H1 (cell line): ENCODE results near the gene PLPP7.

Experiments used
- POLR2A ChIP-seq, 2 experiments: IDR thresholded peaks; 1 replicate in 1 of 2; 2 replicates in 1 of 2; pipeline ENCODE4 v1.6.1; 2011; ENCODE audit warnings: low read depth in 2 of 2, low read length in 2 of 2, mild to moderate bottlenecking in 2 of 2; ENCODE audit errors: control extremely low read depth in 1 of 2
- TF ChIP-seq, protein P1 (sequence below), 3 experiments: IDR thresholded peaks; 1 replicate in 2 of 3; 2 replicates in 1 of 3; pipeline versions ENCODE4 v1.5.1 to v1.6.1; 2011; ENCODE audit warnings: low read length in 3 of 3, mild to moderate bottlenecking in 3 of 3, inconsistent platforms in 2 of 3, low read depth in 1 of 3, moderate library complexity in 1 of 3; ENCODE audit not compliant: insufficient read depth in 1 of 3; ENCODE audit errors: control extremely low read depth in 1 of 3
- TF ChIP-seq, protein P2 (sequence below): IDR thresholded peaks from 2 replicates; pipeline ENCODE4 v1.6.1; 2011; ENCODE audit warnings: low read depth, mild to moderate bottlenecking, low read length; ENCODE audit not compliant: insufficient read depth

DNA sequence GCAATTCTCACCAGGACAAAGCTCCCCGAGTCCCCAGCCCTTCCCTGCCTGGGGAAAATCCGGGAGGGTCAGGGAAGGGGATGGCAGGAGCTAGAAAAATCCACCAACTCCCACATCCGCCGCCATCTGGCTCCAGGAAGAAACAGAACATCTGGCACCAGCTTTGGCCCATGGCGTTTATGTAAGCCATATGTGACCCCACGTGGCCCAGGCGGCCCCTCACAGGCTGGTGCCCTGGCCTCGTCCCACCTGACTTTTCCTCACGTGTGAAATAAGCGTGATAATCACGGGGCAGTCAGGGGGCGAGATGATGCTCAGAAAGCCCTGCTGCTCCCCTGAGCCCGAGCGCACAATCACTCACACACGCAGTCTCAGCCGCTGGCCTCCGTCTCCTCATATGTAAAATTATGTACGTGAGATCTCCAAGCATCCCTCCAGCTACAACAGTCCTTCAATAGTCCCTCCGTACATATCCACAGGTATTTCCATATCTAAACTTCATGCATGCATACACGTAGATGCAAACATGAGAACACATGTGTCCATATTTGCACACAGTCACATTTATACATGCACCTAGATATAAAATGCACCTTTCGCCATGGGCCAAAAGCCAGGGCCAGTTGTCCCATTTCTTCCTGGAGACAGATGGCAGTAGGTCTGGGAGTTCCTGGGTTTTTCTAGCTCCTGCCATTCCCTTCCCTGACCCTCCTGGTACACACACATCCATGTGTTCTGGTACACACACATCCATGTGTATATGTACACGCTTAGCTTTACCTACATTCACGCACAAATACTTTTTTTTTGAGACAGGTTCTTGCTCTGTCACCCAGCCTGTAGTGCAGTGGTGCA is 28.9 kb downstream of the PLPP7 start:
- TF ChIP-seq, protein P1, sequence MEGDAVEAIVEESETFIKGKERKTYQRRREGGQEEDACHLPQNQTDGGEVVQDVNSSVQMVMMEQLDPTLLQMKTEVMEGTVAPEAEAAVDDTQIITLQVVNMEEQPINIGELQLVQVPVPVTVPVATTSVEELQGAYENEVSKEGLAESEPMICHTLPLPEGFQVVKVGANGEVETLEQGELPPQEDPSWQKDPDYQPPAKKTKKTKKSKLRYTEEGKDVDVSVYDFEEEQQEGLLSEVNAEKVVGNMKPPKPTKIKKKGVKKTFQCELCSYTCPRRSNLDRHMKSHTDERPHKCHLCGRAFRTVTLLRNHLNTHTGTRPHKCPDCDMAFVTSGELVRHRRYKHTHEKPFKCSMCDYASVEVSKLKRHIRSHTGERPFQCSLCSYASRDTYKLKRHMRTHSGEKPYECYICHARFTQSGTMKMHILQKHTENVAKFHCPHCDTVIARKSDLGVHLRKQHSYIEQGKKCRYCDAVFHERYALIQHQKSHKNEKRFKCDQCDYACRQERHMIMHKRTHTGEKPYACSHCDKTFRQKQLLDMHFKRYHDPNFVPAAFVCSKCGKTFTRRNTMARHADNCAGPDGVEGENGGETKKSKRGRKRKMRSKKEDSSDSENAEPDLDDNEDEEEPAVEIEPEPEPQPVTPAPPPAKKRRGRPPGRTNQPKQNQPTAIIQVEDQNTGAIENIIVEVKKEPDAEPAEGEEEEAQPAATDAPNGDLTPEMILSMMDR (IDR thresholded peaks at IDR 0.05; ENCODE audit: control extremely low read depth in 1 of 3, insufficient read depth in 1 of 3, low read depth in 1 of 3, low read length in 3 of 3): no peak
- no peak for TF ChIP-seq POLR2A (IDR thresholded peaks at IDR 0.05; ENCODE audit: control extremely low read depth in 1 of 2, low read depth in 2 of 2, low read length in 2 of 2)
- TF ChIP-seq, protein P2, sequence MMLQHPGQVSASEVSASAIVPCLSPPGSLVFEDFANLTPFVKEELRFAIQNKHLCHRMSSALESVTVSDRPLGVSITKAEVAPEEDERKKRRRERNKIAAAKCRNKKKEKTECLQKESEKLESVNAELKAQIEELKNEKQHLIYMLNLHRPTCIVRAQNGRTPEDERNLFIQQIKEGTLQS: no peak
